GM23338 (cell line): ENCODE data around the gene IDI2. TPM values are rescaled to one million over a fixed set of nuclear protein-coding genes. Genes with fewer than 3 reads are reported as not detected.

Source experiments
- ATAC-seq: fragments of 200-7000 bp; cut with Tn5 transposase; 3 replicates; pipeline ENCODE4 v1.9.1; 2020
- DNase-seq: peaks from one replicate; pipeline ENCODE4 v3.0.0-alpha.2; 2015; ENCODE audit warnings: low spot score
- H2AFZ ChIP-seq: fragments of 200-600 bp; sonication (generic); 2 replicates; pipeline ENCODE4 v1.8.0; 2016; ENCODE audit warnings: antibody characterized with exemption, mild to moderate bottlenecking, moderate library complexity
- H3F3A ChIP-seq: fragments of 200-600 bp; sonication (generic); replicated peaks from 2 replicates; pipeline ENCODE4 v1.8.0; 2017; ENCODE audit warnings: antibody characterized with exemption, mixed run types, low read depth
- H3K27ac ChIP-seq: fragments of 200-600 bp; sonication (generic); 2 replicates; pipeline ENCODE4 v1.6.1; 2016; ENCODE audit warnings: low read depth
- H3K27me3 ChIP-seq: fragments of 200-600 bp; sonication (generic); 2 replicates; pipeline ENCODE4 v1.8.0; 2016; ENCODE audit warnings: mild to moderate bottlenecking, mixed run types, moderate library complexity; ENCODE audit not compliant: insufficient read depth
- H3K36me3 ChIP-seq: fragments of 200-600 bp; sonication (generic); 2 replicates; pipeline ENCODE4 v1.8.0; 2016; ENCODE audit warnings: mild to moderate bottlenecking; ENCODE audit not compliant: insufficient read depth
- H3K4me1 ChIP-seq: fragments of 200-600 bp; sonication (generic); 2 replicates; pipeline ENCODE4 v1.8.0; 2016; ENCODE audit warnings: mild to moderate bottlenecking, moderate library complexity; ENCODE audit not compliant: insufficient read depth
- H3K4me2 ChIP-seq: fragments of 200-600 bp; sonication (generic); 2 replicates; pipeline ENCODE4 v1.7.1; 2017; ENCODE audit warnings: mixed run types
- H3K4me3 ChIP-seq: fragments of 200-600 bp; sonication (generic); 2 replicates; pipeline ENCODE4 v1.6.1; 2016; ENCODE audit warnings: mixed run types
- H3K79me2 ChIP-seq: fragments of 200-600 bp; sonication (generic); replicated peaks from 2 replicates; pipeline ENCODE4 v1.8.0; 2017; ENCODE audit warnings: mild to moderate bottlenecking; ENCODE audit not compliant: insufficient read depth
- H3K9me2 ChIP-seq: fragments of 200-600 bp; sonication (generic); 2 replicates; pipeline ENCODE4 v1.8.0; 2017; ENCODE audit not compliant: insufficient read depth
- H4K20me1 ChIP-seq: fragments of 200-600 bp; sonication (generic); replicated peaks from 2 replicates; pipeline ENCODE4 v1.8.0; 2017; ENCODE audit warnings: mild to moderate bottlenecking; ENCODE audit not compliant: insufficient read depth
- H3K27ac Mint-ChIP-seq: 2 replicates; pipeline ENCODE4 v1.8.0; 2020; ENCODE audit warnings: inconsistent platforms, mild to moderate bottlenecking, moderate library complexity, mixed read lengths
- H3K27me3 Mint-ChIP-seq: 3 replicates; pipeline ENCODE4 v1.8.0; 2022; ENCODE audit warnings: low read depth, mild to moderate bottlenecking, moderate library complexity, mixed read lengths, inconsistent platforms; ENCODE audit not compliant: insufficient read depth, poor library complexity
- H3K36me3 Mint-ChIP-seq: 3 replicates; pipeline ENCODE4 v1.8.0; 2021; ENCODE audit warnings: low read depth, mild to moderate bottlenecking, inconsistent platforms, moderate library complexity, mixed read lengths
- H3K4me1 Mint-ChIP-seq: 3 replicates; pipeline ENCODE4 v1.8.0; 2020; ENCODE audit warnings: mild to moderate bottlenecking, inconsistent platforms, mixed read lengths
- H3K4me3 Mint-ChIP-seq: 3 replicates; pipeline ENCODE4 v1.8.0; 2021; ENCODE audit warnings: moderate library complexity, mild to moderate bottlenecking, inconsistent platforms, mixed read lengths
- H3K9me3 Mint-ChIP-seq: 3 replicates; pipeline ENCODE4 v1.8.0; 2020; ENCODE audit warnings: moderate library complexity, mild to moderate bottlenecking, inconsistent platforms, mixed read lengths
- CREB1 ChIP-seq: fragments of 250-450 bp; sonication (Bioruptor Pico); IDR thresholded peaks from 2 replicates; pipeline ENCODE4 v1.5.0; 2020; ENCODE audit warnings: low read depth, mild to moderate bottlenecking, moderate library complexity
- EZH2 ChIP-seq: fragments of 200-600 bp; sonication (generic); IDR thresholded peaks from one replicate; pipeline ENCODE4 v1.8.0; 2017; ENCODE audit warnings: antibody characterized with exemption, mild to moderate bottlenecking, low read depth; ENCODE audit not compliant: unreplicated experiment
- EZH2phosphoT487 ChIP-seq: fragments of 200-600 bp; sonication (generic); IDR thresholded peaks from one replicate; pipeline ENCODE4 v1.8.1; 2018; ENCODE audit warnings: antibody characterized with exemption; ENCODE audit not compliant: unreplicated experiment
- JUNB ChIP-seq: IDR thresholded peaks from one replicate; pipeline ENCODE4 v1.6.1; 2016; ENCODE audit warnings: antibody characterized with exemption; ENCODE audit not compliant: unreplicated experiment
- POLR2AphosphoS5 ChIP-seq: IDR thresholded peaks from 2 replicates; pipeline ENCODE4 v1.6.1; 2016; ENCODE audit warnings: antibody characterized with exemption, low read depth
- REST ChIP-seq: IDR thresholded peaks from one replicate; pipeline ENCODE4 v1.6.1; 2018; ENCODE audit warnings: antibody characterized with exemption; ENCODE audit not compliant: unreplicated experiment
- STAT1 ChIP-seq: IDR thresholded peaks from one replicate; pipeline ENCODE4 v1.6.1; 2016; ENCODE audit warnings: antibody characterized with exemption; ENCODE audit not compliant: unreplicated experiment
- ZNF331 ChIP-seq: fragments of 250-450 bp; sonication (Bioruptor Pico); IDR thresholded peaks from 2 replicates; pipeline ENCODE4 v1.5.0; 2020; ENCODE audit warnings: low read depth, mild to moderate bottlenecking, moderate library complexity
- polyA plus RNA-seq: library from polyadenylated mRNA; unstranded; fragments of >200 nt; fragmentation: Nextera tagmentation; extraction: Ambion mirVana; gene quantifications from 2 replicates; pipeline ENCODE4 v1.2.1, GENCODE V29; 2016
- total RNA-seq: library from RNA; depleted of rRNA; stranded (reverse); fragments of >200 nt; shearing (Covaris generic); gene quantifications from 2 replicates; pipeline ENCODE4 v1.2.3, GENCODE V29; 2014

IDI2 gene
- total and polyA plus RNA-seq, 2 experiments from 2014 or later, result not detected

GRCh38 chr10:1061930-1062774 is 36.5 kb upstream of the IDI2 start:
- Histone ChIP-seq H3K79me2 (peaks cover 60% of the 10 kb centered on the region), H3K9me2 (no peaks in the 10 kb centered on the region), H3K4me2 (no peak overlapping the region), H3K27ac (no peak overlapping the region; the same call in 1 of the 2 replicates), H3F3A (peaks cover 3% of the 10 kb centered on the region), H3K4me1 (no peaks in the 10 kb centered on the region), H3K4me3 (no peak overlapping the region), H4K20me1 (peaks cover 7% of the 10 kb centered on the region; the same call in 1 of the 2 replicates), H2AFZ (no peak overlapping the region), H3K27me3 (no peaks in the 10 kb centered on the region), H3K36me3 (no peaks in the 10 kb centered on the region)
- H3K4me1 Mint-ChIP-seq, result peaks cover 10% of the 10 kb centered on the region
- no peaks in the 10 kb centered on the region for H3K9me3 Mint-ChIP-seq
- TF ChIP-seq ZNF331 (CRISPR knock-in tag) (no peak), REST (no peak), JUNB (no peak)
- no peaks in the 10 kb centered on the region for H3K36me3 Mint-ChIP-seq
- DNase-seq (no peak), ATAC-seq (no peak)
- H3K4me3 Mint-ChIP-seq, result no peak overlapping the region
- no peak overlapping the region for H3K27ac Mint-ChIP-seq
- H3K27me3 Mint-ChIP-seq, result peaks cover 5% of the 10 kb centered on the region

GRCh38 chr10:1059902-1060301 is 34.2 kb upstream of the IDI2 start:
- ATAC-seq (no peak), DNase-seq (no peak)
- no peak overlapping the region for H2AFZ ChIP-seq
- H3K27ac Mint-ChIP-seq, result no peak overlapping the region
- no peaks in the 10 kb centered on the region for H3K36me3 Mint-ChIP-seq
- H4K20me1 ChIP-seq, result peaks cover 7% of the 10 kb centered on the region
- H3K36me3 ChIP-seq, result no peaks in the 10 kb centered on the region
- H3K9me3 Mint-ChIP-seq, result no peaks in the 10 kb centered on the region
- H3K27ac ChIP-seq, result no peak overlapping the region
- H3K4me1 Mint-ChIP-seq, result peaks cover 18% of the 10 kb centered on the region
- peaks cover 6% of the 10 kb centered on the region for H3K4me1 ChIP-seq
- peaks cover 3% of the 10 kb centered on the region for H3F3A ChIP-seq
- H3K4me3 ChIP-seq, result no peak overlapping the region
- no peaks in the 10 kb centered on the region for H3K27me3 ChIP-seq
- H3K4me3 Mint-ChIP-seq, result no peak overlapping the region
- H3K79me2 ChIP-seq, result peaks cover 73% of the 10 kb centered on the region
- peaks cover 7% of the 10 kb centered on the region for H3K27me3 Mint-ChIP-seq
- H3K4me2 ChIP-seq, result no peak overlapping the region
- H3K9me2 ChIP-seq, result no peaks in the 10 kb centered on the region
- TF ChIP-seq EZH2, result no peak
- no peak for TF ChIP-seq EZH2phosphoT487
- no peak for TF ChIP-seq REST
- TF ChIP-seq ZNF331 (CRISPR knock-in tag), result no peak
- TF ChIP-seq STAT1, result no peak
- TF ChIP-seq POLR2AphosphoS5, result no peak
- TF ChIP-seq CREB1, result no peak
